Fibroblast of mammary gland (primary cell): Measurements from ENCODE around the gene MPI.

Source experiments
- DNase-seq: peaks from one replicate; pipeline ENCODE4 v3.0.0-alpha.2; 2010; ENCODE audit warnings: low read depth
- H3K4me3 ChIP-seq: 2 replicates; pipeline ENCODE4 v1.5.1; 2011; ENCODE audit warnings: low read depth, mild to moderate bottlenecking, low read length, moderate library complexity; ENCODE audit not compliant: control insufficient read depth
- TF ChIP-seq, protein P1 (sequence below): conservative IDR thresholded peaks from 2 replicates; pipeline ENCODE4 v1.5.1; 2011; ENCODE audit warnings: low read depth, low read length, inconsistent platforms; ENCODE audit not compliant: control insufficient read depth, insufficient read depth

MPI gene, protein sequence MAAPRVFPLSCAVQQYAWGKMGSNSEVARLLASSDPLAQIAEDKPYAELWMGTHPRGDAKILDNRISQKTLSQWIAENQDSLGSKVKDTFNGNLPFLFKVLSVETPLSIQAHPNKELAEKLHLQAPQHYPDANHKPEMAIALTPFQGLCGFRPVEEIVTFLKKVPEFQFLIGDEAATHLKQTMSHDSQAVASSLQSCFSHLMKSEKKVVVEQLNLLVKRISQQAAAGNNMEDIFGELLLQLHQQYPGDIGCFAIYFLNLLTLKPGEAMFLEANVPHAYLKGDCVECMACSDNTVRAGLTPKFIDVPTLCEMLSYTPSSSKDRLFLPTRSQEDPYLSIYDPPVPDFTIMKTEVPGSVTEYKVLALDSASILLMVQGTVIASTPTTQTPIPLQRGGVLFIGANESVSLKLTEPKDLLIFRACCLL

GRCh38 chr15:74889883-74890664 lies at the start of gene MPI:
MPI (plus strand) TSS chr15:74890042; CDS start chr15:74890074, 32 bp downstream.
- peak; percentile 67 for DNase-seq
- TF ChIP-seq, protein P1, sequence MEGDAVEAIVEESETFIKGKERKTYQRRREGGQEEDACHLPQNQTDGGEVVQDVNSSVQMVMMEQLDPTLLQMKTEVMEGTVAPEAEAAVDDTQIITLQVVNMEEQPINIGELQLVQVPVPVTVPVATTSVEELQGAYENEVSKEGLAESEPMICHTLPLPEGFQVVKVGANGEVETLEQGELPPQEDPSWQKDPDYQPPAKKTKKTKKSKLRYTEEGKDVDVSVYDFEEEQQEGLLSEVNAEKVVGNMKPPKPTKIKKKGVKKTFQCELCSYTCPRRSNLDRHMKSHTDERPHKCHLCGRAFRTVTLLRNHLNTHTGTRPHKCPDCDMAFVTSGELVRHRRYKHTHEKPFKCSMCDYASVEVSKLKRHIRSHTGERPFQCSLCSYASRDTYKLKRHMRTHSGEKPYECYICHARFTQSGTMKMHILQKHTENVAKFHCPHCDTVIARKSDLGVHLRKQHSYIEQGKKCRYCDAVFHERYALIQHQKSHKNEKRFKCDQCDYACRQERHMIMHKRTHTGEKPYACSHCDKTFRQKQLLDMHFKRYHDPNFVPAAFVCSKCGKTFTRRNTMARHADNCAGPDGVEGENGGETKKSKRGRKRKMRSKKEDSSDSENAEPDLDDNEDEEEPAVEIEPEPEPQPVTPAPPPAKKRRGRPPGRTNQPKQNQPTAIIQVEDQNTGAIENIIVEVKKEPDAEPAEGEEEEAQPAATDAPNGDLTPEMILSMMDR, result no peak
- peak within 1 kb of the TSS; percentile 98 for H3K4me3 ChIP-seq

DNA sequence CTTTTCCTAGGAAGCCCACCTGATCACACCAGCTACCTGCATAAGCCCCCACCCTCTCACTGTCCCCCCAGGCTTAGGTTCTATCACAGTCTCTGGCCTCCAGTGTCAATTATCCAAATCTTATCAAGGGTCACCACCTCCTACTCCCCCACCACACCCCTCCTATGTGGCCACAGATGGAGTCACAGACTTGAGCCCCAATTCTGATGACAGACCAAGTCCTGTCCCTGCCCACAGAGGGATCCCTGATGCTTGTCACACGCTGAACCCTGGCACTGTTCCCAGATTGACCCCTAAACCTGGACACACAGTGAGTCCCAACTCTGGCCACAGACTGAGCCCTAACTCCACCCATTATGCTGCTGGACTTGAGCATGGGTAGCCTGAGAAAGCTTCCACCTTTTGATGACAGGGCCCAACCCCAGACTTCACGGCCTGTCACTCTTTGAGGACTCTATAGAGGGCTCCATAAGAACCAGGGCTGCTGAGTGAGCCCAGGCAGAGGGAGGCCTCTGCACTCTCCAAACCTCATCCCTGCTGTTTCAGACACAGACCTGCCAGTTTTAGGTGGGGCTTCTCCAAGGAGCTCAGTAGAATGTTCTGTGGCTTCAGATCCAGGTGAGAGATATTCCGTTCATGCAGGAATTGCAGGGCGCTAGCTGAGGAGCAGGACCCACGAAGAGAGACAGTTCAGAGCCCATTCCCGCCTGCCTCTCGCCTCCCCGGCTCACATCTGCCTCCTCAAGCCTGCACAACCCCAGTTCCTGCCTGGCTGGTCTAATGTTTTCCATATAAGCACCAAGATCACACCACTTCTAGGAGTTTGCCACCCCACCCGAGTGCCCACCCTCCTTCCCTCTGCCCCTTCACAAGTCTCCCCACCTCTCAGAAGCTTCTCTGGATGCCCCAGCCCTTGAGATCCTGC lies 48.7 kb upstream of the MPI start:
- DNase-seq, result no peak
- H3K4me3 ChIP-seq, result no peak overlapping the region
- TF ChIP-seq, protein P1, result no peak

DNA sequence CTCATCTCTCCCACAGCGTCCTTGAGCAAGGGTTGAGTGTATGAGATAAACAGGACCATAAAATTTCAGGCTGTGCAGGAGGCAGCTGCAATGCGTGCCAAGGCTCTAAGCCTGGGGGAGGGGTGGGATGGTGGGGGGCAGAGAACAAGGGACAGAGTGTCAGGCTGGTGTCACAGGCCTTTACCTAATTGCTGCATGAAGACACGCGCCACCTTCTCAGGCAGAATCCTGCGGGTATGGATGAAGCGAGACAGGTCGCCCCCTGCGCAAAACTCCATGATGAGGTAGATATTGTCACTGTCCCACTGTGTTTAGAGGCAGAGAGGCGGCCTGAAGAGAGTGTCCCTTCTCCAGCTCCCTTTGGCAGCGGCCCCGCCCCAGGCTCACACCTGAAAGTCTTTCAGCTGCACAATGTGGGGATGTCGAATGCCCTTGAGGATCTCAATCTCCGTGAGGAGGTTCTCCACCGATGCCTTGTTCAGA lies 47.9 kb upstream of the MPI start:
- DNase-seq, result no peak
- TF ChIP-seq, protein P1, result no peak
- H3K4me3 ChIP-seq, result peak overlapping the region; percentile 80

DNA sequence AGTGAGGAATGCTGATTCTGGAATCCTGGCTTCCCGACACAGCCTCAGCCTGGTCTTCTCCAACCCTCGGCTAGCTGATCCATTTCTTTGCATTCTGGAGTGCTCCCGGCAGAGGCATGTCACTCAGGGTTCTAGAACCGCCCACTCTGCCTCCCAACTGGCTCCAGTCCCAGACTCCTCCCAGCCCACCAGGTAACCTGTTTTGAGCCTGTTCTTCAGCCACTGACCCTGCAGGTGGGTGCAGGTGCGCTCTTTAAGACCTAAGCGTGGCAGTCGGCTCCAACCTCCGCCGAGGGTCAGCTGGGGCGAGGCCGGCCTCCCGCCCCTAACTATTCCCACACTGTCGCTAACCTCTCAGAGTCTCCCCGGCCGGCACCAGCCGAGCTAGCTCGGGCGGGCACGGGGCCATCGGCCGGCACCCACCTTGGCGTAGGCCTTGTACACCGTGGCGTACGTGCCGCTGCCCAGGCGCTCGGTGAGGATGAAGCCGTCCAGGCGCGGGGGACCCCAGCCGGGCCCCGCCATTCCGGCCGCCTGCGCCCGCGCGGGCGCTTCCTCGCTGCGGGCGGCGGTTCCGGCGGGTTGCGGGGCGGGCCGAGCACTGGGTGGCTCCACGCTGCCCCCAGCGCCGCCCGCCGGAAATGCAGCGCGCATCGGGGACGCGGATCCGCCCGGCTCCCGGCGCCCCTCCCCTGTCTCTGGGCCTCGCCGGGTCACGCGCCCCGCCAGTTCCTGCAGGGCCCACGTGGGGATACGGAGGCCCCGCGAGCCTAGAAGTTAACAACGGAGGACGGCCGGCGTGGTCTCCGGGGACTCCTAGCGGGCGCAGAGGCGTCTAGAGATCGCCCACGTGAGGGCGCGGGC lies 47.0 kb upstream of the MPI start, which contains the start of gene ULK3:
TSS of gene ULK3 (minus strand) at position 576 of the 864 bp plus-strand sequence. CDS start at position 525, 51 bp downstream.
- TF ChIP-seq, protein P1, result no peak
- DNase-seq, result peak; percentile 76
- H3K4me3 ChIP-seq, result peak within 1 kb of the TSS; percentile 80

DNA sequence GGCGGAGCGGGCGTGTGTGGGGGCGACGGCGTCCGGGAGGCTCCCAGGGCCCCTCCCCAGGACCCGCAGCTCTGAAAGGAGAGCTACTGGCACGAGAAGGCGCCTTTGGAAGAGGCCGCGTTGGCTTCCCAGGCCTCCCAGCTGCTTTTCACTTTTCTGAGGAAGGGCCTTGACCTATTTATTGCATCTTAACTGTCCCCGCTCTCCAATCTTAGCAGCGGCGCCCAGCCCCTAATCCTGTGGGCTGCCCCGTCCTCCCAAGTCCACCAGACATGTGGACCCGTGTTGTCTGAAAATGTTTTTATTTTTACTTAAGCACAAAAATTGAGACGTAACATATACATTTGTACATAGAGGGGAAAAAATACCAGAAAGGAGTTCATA lies 46.4 kb upstream of the MPI start:
- peak overlapping the region; percentile 31 for H3K4me3 ChIP-seq
- no peak for DNase-seq
- TF ChIP-seq, protein P1, result no peak
